Small intestine (tissue), 7 donors: Measurements from ENCODE around the gene HACE1. TPM values are rescaled to one million over a fixed set of nuclear protein-coding genes. Genes with fewer than 3 reads are reported as not detected.
A peak's percentile ranks its signal among the peaks of the same experiment; 100 is the strongest.

Source experiments
- DNase-seq, 2 donors: peaks; one replicate each; pipeline versions ENCODE4 v3.0.0 to v3.0.0-alpha.2; 2013
- FAIRE-seq: peaks from 2 replicates; lab custom pipeline; 2012; peaks lifted over from hg19 to GRCh38; lab: Jason Lieb, UNC
- H3K27ac ChIP-seq, 3 donors: one replicate each; pipeline ENCODE4 v1.5.1; 2013; ENCODE audit warnings: low read length in 2 of 3, mild to moderate bottlenecking in 2 of 3, control low read depth in 1 of 3, inconsistent platforms in 1 of 3, low read depth in 1 of 3, moderate library complexity in 1 of 3
- H3K27me3 ChIP-seq, 3 donors: one replicate each; pipeline ENCODE4 v1.6.1; 2013; ENCODE audit warnings: low read length in 3 of 3, inconsistent platforms in 1 of 3; ENCODE audit not compliant: control insufficient read depth in 3 of 3, insufficient read depth in 3 of 3
- H3K36me3 ChIP-seq, 3 donors: one replicate each; pipeline ENCODE4 v1.6.1; 2013; ENCODE audit warnings: low read length in 3 of 3, inconsistent platforms in 1 of 3, low read depth in 1 of 3, mild to moderate bottlenecking in 1 of 3, moderate library complexity in 1 of 3; ENCODE audit not compliant: control insufficient read depth in 3 of 3, insufficient read depth in 2 of 3
- H3K4me1 ChIP-seq, 3 donors: one replicate each; pipeline ENCODE4 v1.6.1; 2013; ENCODE audit warnings: low read length in 2 of 3, inconsistent platforms in 1 of 3, low read depth in 1 of 3, mild to moderate bottlenecking in 1 of 3, moderate library complexity in 1 of 3; ENCODE audit not compliant: control insufficient read depth in 3 of 3, insufficient read depth in 2 of 3
- H3K4me3 ChIP-seq, 3 donors: one replicate each; pipeline ENCODE4 v1.5.1; 2013; ENCODE audit warnings: low read length in 3 of 3, control low read depth in 1 of 3, inconsistent platforms in 1 of 3, low read depth in 1 of 3, mild to moderate bottlenecking in 1 of 3, moderate library complexity in 1 of 3
- H3K9me3 ChIP-seq, 2 donors: one replicate each; pipeline ENCODE4 v1.6.1; 2013; ENCODE audit warnings: low read depth in 1 of 2, low read length in 1 of 2; ENCODE audit not compliant: control insufficient read depth in 2 of 2, insufficient read depth in 1 of 2
- WGBS, 3 donors: extraction: QIAGEN DNeasy Blood & Tissue Kit; methylation state at CpG; one replicate each; pipeline ENCODE4 v1.1.7; 2013; 5-methylcytosine and 5-hydroxymethylcytosine counted together
- polyA plus RNA-seq, 4 donors: library from polyadenylated mRNA; stranded (reverse) in 3 of 4; unstranded in 1 of 4; fragments of 200-250 nt in 3 of 4; fragments of 120-200 nt in 1 of 4; gene quantifications; one replicate each; pipeline versions ENCODE4 v1.2.1 to v1.2.3, GENCODE V29; 2013
- donor health status: healthy with polysubstance abuse.
- donor health status: control.
- donor health status: control.
- donor health status: Bipolar disorder and iron deficiency.
- donor health status: healthy.

The HACE1 gene
- polyA plus RNA-seq, 4 donors: 4.0 to 9.4 (median 6.2) TPM

DNA sequence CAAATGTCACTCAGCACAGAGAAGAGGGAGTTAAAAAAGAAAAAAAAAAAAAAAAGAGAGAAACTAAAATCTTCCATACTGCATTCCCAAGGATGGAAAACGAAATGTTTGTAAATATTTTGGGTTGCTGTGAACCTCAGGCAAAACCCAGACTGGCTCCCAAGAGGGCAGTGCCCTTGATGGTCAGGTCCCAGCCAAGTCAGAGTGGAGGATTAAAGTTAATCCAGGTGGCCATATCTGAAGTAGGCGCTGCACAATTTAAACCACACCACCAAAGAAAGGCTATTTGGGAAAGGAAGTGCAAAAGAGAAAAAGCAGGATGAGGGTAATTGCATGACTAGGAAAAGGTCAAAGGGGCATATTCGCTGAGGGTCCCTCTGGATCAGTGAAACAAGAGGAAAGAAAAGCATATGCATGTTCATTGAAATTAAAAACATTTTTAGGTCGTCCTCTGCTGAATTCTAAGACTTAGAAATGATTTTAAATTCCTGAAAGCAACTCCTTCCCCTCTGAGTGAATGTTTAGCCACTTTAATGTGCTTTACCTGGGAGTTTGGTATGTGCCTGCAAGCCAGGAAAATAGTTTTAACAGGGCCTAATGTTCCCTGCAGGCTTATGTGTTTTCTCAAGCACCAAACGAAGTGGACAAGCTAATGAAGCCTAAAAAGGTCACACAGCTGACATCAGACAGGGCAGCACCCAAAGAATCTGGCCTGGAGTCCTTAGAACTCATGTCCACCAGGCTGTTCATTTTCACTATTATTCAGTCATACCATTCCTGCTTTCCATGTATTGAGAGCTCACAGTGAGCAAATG, 159.1 kb downstream of the HACE1 start:
- H3K9me3 ChIP-seq: no peaks in the 10 kb centered on the region
- H3K27me3 ChIP-seq: no peaks in the 10 kb centered on the region
- WGBS, 3 donors: 49 to 58% (median 54%) methylated on average over 5 of the region's 5 CpGs
- no peak overlapping the region for H3K27ac ChIP-seq
- H3K4me1 ChIP-seq: no peaks in the 10 kb centered on the region
- H3K36me3 ChIP-seq: no peaks in the 10 kb centered on the region
- no peak overlapping the region for H3K4me3 ChIP-seq
- FAIRE-seq (no peak), DNase-seq (no peak)

GRCh38 chr6:104699593-104700329, 160.0 kb downstream of the HACE1 start:
- FAIRE-seq: no peak
- no peaks in the 10 kb centered on the region for H3K9me3 ChIP-seq
- H3K4me3 ChIP-seq: no peak overlapping the region
- no peak overlapping the region for H3K27ac ChIP-seq
- H3K36me3 ChIP-seq: no peaks in the 10 kb centered on the region
- 73 to 81% (median 77%) methylated on average over 8 of the region's 8 CpGs for WGBS, 3 donors
- no peaks in the 10 kb centered on the region for H3K27me3 ChIP-seq
- no peak for DNase-seq
- no peaks in the 10 kb centered on the region for H3K4me1 ChIP-seq

- no peak for DNase-seq
- H3K4me3 ChIP-seq: no peak overlapping the region
- H3K4me1 ChIP-seq: no peaks in the 10 kb centered on the region
- H3K27me3 ChIP-seq: no peaks in the 10 kb centered on the region
- no peak for FAIRE-seq
- no peak overlapping the region for H3K27ac ChIP-seq
- no peaks in the 10 kb centered on the region for H3K9me3 ChIP-seq
- H3K36me3 ChIP-seq: no peaks in the 10 kb centered on the region
- WGBS, 3 donors: 89 to 95% (median 90%) methylated on average over 1 of the region's 1 CpG
These were observed 160.7 kb downstream of the HACE1 start for GRCh38 chr6:104698979-104699378.

GRCh38 chr6:104692008-104692407, 167.7 kb downstream of the HACE1 start:
- H3K27ac ChIP-seq: no peak overlapping the region
- FAIRE-seq (no peak), DNase-seq (no peak)

GRCh38 chr6:104689551-104690205, 170.0 kb downstream of the HACE1 start:
- Histone ChIP-seq H3K27me3 (no peaks in the 10 kb centered on the region), H3K36me3 (no peaks in the 10 kb centered on the region), H3K4me3 (no peak overlapping the region), H3K9me3 (no peaks in the 10 kb centered on the region), H3K4me1 (peaks cover 0 to 5% (median 0%) of the 10 kb centered on the region in 3 donors), H3K27ac (no peak overlapping the region)
- FAIRE-seq (no peak), DNase-seq (no peak)
- WGBS, 3 donors: 80 to 88% (median 86%) methylated on average over 3 of the region's 3 CpGs

More at GRCh38 chr6:104692008-104692407, 167.7 kb downstream of the HACE1 start:
- Histone ChIP-seq H3K4me3 (no peak overlapping the region), H3K36me3 (no peaks in the 10 kb centered on the region), H3K27me3 (no peaks in the 10 kb centered on the region), H3K9me3 (no peaks in the 10 kb centered on the region), H3K4me1 (no peaks in the 10 kb centered on the region)
- WGBS, 3 donors: 80 to 85% (median 83%) methylated on average over 1 of the region's 1 CpG

DNA sequence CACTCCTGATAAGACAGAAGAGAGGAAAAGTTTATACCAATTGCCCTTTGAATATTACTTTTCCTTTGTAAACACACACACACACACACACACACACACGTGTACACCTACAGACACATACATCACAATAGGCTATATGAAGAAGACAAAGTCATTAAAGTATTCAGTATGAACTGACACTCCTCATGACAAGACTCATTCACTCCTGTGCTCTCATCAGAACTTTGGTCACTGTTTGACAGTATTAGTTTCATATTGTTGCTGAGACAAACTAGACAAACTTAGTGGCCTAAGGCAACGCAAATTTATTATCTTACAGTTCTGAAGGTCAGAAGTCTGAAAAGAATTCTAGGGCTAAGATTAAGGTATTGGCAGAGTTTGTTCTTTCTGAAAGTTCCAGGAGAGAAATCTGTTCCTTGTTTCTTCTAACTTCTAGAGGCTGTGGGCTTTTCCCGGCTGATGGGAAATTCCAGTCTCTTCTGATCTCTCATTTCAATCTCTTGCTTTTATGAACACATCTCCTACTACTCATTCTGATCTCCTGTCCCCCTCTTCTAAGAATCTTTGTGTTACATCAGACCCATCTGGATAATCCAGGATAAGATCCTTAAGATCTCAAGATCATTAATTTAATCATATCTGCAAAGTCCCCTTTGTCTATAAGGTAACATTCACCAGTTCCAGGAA, 171.3 kb downstream of the HACE1 start:
- FAIRE-seq: no peak

GRCh38 chr6:104686550-104687175, 173.1 kb downstream of the HACE1 start:
- H3K4me3 ChIP-seq: no peak overlapping the region
- 62 to 73% (median 69%) methylated on average over 6 of the region's 6 CpGs for WGBS, 3 donors
- no peak overlapping the region for H3K27ac ChIP-seq
- FAIRE-seq (no peak), DNase-seq (peak; percentile 40 to 79)
- peaks cover 0 to 5% (median 0%) of the 10 kb centered on the region in 3 donors for H3K4me1 ChIP-seq
- H3K9me3 ChIP-seq: no peaks in the 10 kb centered on the region
- no peaks in the 10 kb centered on the region for H3K27me3 ChIP-seq
- H3K36me3 ChIP-seq: no peaks in the 10 kb centered on the region

More for the DNA sequence above, 171.3 kb downstream of the HACE1 start:
- DNase-seq: no peak
- Histone ChIP-seq H3K4me3 (no peak overlapping the region), H3K27ac (no peak overlapping the region), H3K4me1 (peaks cover 0 to 5% (median 0%) of the 10 kb centered on the region in 3 donors), H3K36me3 (no peaks in the 10 kb centered on the region), H3K9me3 (no peaks in the 10 kb centered on the region), H3K27me3 (no peaks in the 10 kb centered on the region)
- 48 to 72% (median 52%) methylated on average over 3 of the region's 3 CpGs for WGBS, 3 donors
